ENCODE data around the gene GSDME.
"Not testable (repeated sequence)": the region's sequence is repeated elsewhere in the genome, so short reads cannot be mapped to it uniquely, and the experiment has no call there.

Gene GSDME

GRCh38 chr7:24739306-24739705 lies 18.0 kb downstream of the GSDME start:
- TF ChIP-seq PPARA (CRISPR knock-in tag; IDR thresholded peaks at IDR 0.05; ENCODE audit: borderline replicate concordance): no peak
- TF ChIP-seq ISL1 (CRISPR knock-in tag; IDR thresholded peaks at IDR 0.05): no peak
- no peak for TF ChIP-seq CSRNP3 (CRISPR knock-in tag; IDR thresholded peaks at IDR 0.05)
- TF ChIP-seq ZC3H10 (CRISPR knock-in tag; IDR thresholded peaks at IDR 0.05): no peak
- no peak for TF ChIP-seq CREB5 (CRISPR knock-in tag; IDR thresholded peaks at IDR 0.05; ENCODE audit: low read depth)
- TF ChIP-seq SNAI2 (CRISPR knock-in tag; IDR thresholded peaks at IDR 0.05): no peak
- no peak for TF ChIP-seq ZNF70 (CRISPR knock-in tag; IDR thresholded peaks at IDR 0.05)
- no peak for TF ChIP-seq ZFP30 (CRISPR knock-in tag; IDR thresholded peaks at IDR 0.05)
- ATAC-seq: no peak

GRCh38 chr7:24738577-24738976 lies 18.7 kb downstream of the GSDME start:
- TF ChIP-seq ZNF70 (CRISPR knock-in tag; IDR thresholded peaks at IDR 0.05) (no peak), TOX (CRISPR knock-in tag; IDR thresholded peaks at IDR 0.05; ENCODE audit: borderline replicate concordance) (no peak), OSR1 (CRISPR knock-in tag; IDR thresholded peaks at IDR 0.05) (no peak), ZNF565 (CRISPR knock-in tag; conservative IDR thresholded peaks at IDR 0.05; ENCODE audit: low read depth) (no peak), ESRRG (CRISPR knock-in tag; IDR thresholded peaks at IDR 0.05) (no peak), GLIS3 (CRISPR knock-in tag; IDR thresholded peaks at IDR 0.05) (no peak), SNAI2 (CRISPR knock-in tag; IDR thresholded peaks at IDR 0.05) (no peak), BACH2 (CRISPR knock-in tag; IDR thresholded peaks at IDR 0.05; ENCODE audit: borderline replicate concordance) (no peak), ZC3H10 (CRISPR knock-in tag; IDR thresholded peaks at IDR 0.05) (no peak), PPARA (CRISPR knock-in tag; IDR thresholded peaks at IDR 0.05; ENCODE audit: borderline replicate concordance) (no peak)
- ATAC-seq: no peak

GRCh38 chr7:24737281-24737680 lies 20.0 kb downstream of the GSDME start:
- TF ChIP-seq ESRRG (CRISPR knock-in tag; IDR thresholded peaks at IDR 0.05): no peak
- no peak for TF ChIP-seq ZNF565 (CRISPR knock-in tag; conservative IDR thresholded peaks at IDR 0.05; ENCODE audit: low read depth)
- no peak for TF ChIP-seq PPARA (CRISPR knock-in tag; IDR thresholded peaks at IDR 0.05; ENCODE audit: borderline replicate concordance)
- TF ChIP-seq SNAI2 (CRISPR knock-in tag; IDR thresholded peaks at IDR 0.05): no peak
- TF ChIP-seq CSRNP3 (CRISPR knock-in tag; IDR thresholded peaks at IDR 0.05): no peak
- no peak for TF ChIP-seq POU6F1 (CRISPR knock-in tag; IDR thresholded peaks at IDR 0.05; ENCODE audit: borderline replicate concordance, low read depth)
- no peak for ATAC-seq

DNA sequence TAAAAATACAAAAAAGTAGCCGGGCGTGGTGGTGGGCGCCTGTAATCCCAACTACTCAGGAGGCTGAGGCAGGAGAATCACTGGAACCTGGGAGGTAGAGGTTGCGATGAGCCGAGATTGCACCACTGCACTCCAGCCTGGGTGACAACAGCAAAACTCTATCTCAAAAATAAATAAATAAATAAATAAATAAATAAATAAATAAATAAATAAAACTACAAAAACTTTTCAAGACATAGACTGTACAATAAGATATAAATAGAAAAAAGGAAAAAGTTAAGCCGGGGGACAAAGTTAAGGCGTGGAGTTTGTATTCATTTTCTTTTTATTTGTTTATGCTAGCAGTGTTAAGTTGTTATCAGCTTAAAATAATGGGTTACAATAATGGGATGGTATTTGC lies 21.7 kb downstream of the GSDME start:
- ATAC-seq: not testable (repeated sequence)

DNA sequence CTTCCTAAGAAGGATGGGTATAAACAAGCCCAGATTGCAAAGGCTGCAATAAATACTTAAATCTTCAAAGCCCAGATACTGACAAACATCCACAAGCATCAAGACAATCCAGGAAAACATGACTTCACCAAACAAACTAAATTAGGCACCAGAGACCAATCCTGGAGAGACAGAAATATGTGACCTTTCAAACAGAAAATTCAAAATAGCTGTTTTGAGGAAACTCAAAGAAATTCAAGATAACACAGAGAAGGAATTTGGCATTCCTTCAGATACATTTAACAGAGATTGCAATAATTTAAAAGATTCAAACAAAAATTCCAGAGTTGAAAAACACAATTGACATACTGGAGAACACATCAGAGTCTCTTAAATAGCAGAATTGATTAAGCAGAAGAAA lies 23.0 kb downstream of the GSDME start:
- TF ChIP-seq ISL1 (CRISPR knock-in tag; IDR thresholded peaks at IDR 0.05): peak; percentile 69; the same call in 1 of the 2 replicates
- no peak for TF ChIP-seq BACH2 (CRISPR knock-in tag; IDR thresholded peaks at IDR 0.05; ENCODE audit: borderline replicate concordance)
- TF ChIP-seq ZFP30 (CRISPR knock-in tag; IDR thresholded peaks at IDR 0.05): no peak
- TF ChIP-seq ZNF565 (CRISPR knock-in tag; conservative IDR thresholded peaks at IDR 0.05; ENCODE audit: low read depth): no peak
- TF ChIP-seq TCF4 (CRISPR knock-in tag; IDR thresholded peaks at IDR 0.05; ENCODE audit: borderline replicate concordance): no peak
- TF ChIP-seq ARNTL (CRISPR knock-in tag; IDR thresholded peaks at IDR 0.05; ENCODE audit: borderline replicate concordance, low read depth): no peak
- ATAC-seq: peak; percentile 36

DNA sequence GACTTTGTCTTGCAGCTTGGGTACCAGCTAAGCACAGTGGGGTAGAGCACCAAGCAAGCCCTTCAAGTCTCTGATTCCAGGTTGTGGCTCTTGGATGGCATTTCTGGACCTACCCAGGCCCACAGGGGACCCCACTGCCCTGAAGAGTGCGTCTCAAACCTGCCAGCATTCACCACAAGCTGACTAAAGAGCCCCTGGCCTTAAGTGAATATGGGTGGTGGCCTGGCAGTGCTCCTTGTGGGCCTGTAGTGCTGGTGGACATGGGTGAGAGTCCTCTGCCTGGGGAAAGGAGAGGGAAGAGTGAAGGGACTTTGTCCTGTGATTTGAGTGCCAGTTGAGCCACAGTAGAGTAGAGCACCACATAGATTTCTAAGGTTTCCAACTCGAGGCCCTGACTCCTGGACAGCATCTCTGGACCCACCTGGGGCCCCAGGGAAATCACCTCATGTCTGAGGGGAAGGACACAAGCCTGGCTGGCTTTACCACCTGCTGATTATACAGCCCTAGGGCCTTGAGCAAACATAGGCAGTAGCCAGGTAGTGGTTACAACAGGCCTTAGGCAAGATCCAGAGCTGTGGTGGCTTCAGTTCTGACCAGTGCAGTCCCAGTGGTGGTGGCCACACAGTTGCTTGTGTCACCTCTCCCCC lies 23.7 kb downstream of the GSDME start:
- no peak for TF ChIP-seq POU6F1 (CRISPR knock-in tag; IDR thresholded peaks at IDR 0.05; ENCODE audit: borderline replicate concordance, low read depth)
- no peak for TF ChIP-seq ZC3H10 (CRISPR knock-in tag; IDR thresholded peaks at IDR 0.05)
- no peak for TF ChIP-seq PPARA (CRISPR knock-in tag; IDR thresholded peaks at IDR 0.05; ENCODE audit: borderline replicate concordance)
- TF ChIP-seq ZFP3 (CRISPR knock-in tag; IDR thresholded peaks at IDR 0.05): no peak
- TF ChIP-seq, protein P1, sequence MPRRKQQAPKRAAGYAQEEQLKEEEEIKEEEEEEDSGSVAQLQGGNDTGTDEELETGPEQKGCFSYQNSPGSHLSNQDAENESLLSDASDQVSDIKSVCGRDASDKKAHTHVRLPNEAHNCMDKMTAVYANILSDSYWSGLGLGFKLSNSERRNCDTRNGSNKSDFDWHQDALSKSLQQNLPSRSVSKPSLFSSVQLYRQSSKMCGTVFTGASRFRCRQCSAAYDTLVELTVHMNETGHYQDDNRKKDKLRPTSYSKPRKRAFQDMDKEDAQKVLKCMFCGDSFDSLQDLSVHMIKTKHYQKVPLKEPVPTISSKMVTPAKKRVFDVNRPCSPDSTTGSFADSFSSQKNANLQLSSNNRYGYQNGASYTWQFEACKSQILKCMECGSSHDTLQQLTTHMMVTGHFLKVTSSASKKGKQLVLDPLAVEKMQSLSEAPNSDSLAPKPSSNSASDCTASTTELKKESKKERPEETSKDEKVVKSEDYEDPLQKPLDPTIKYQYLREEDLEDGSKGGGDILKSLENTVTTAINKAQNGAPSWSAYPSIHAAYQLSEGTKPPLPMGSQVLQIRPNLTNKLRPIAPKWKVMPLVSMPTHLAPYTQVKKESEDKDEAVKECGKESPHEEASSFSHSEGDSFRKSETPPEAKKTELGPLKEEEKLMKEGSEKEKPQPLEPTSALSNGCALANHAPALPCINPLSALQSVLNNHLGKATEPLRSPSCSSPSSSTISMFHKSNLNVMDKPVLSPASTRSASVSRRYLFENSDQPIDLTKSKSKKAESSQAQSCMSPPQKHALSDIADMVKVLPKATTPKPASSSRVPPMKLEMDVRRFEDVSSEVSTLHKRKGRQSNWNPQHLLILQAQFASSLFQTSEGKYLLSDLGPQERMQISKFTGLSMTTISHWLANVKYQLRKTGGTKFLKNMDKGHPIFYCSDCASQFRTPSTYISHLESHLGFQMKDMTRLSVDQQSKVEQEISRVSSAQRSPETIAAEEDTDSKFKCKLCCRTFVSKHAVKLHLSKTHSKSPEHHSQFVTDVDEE (CRISPR knock-in tag; IDR thresholded peaks at IDR 0.05): no peak
- no peak for TF ChIP-seq TCF4 (CRISPR knock-in tag; IDR thresholded peaks at IDR 0.05; ENCODE audit: borderline replicate concordance)
- TF ChIP-seq ISL1 (CRISPR knock-in tag; IDR thresholded peaks at IDR 0.05): no peak
- no peak for TF ChIP-seq BACH2 (CRISPR knock-in tag; IDR thresholded peaks at IDR 0.05; ENCODE audit: borderline replicate concordance)
- no peak; the same call in 2 of the 3 replicates for ATAC-seq

Measured in SK-N-SH treated with all-trans-retinoic acid at 6 μM for 48 hours (cell line).